ENCODE measurements around the gene CENPB. TPM values are rescaled to one million over a fixed set of nuclear protein-coding genes. Genes with fewer than 3 reads are reported as not detected.

The CENPB gene
- total RNA-seq, 6 donors from 2014 or later = 56.6 to 125 (median 89.7) TPM

GRCh38 chr20:3788685-3789155 lies 2.2 kb upstream of the CENPB start:
- H3K9me3 ChIP-seq = no peaks in the 10 kb centered on the region
- WGBS, 2 donors = 51 to 61% methylated on average over 4 of the region's 4 CpGs
- no peak for TF ChIP-seq EP300 (IDR thresholded peaks at IDR 0.05)
- TF ChIP-seq CTCF (IDR thresholded peaks at IDR 0.05) = no peak
- TF ChIP-seq POLR2A (IDR thresholded peaks at IDR 0.05) = no peak
- TF ChIP-seq POLR2AphosphoS5 (IDR thresholded peaks at IDR 0.05) = no peak
- no peak for DNase-seq
- peak overlapping the region in 1 of 4 donors; percentile 23 for H3K27ac ChIP-seq
- peaks cover 27 to 39% (median 31%) of the 10 kb centered on the region in 4 donors for H3K4me1 ChIP-seq
- H3K36me3 ChIP-seq = peaks cover 0 to 10% (median 0%) of the 10 kb centered on the region in 4 donors
- no peak for ATAC-seq (ENCODE audit: low FRiP score in 2 of 2)
- no peak overlapping the region for H3K4me3 ChIP-seq
- no peaks in the 10 kb centered on the region for H3K27me3 ChIP-seq

DNA sequence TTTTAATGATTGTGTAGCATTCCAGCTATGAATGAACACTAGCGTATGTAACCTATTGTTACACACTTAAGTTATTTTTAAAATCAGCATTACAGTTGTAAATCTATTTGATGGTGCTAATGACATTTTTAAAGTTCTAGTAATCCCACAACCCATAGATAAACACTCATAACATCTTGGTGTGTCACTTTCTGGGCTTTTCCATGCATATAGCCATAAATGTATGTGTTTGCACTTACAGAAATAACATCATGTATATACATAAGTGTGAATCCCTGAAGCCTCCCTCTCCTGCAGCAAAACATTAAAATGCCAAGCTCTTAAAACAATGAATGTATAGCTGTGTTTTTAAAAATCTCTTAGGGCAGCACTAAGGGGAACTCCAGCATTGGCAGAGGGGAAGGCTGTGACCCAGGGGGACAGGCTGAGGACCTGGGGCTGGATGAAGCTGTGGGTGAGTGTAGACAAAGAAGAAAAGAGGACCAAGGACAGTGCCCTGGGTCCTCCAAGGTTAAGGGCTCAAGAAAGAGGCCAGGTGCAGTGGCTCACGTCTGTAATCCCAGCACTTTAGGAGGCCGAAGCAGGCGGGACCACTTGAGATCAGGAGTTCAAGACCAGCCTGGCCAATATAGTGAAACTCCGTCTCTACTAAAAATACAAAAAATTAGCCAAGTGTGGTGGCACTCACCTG lies 929 bp upstream of the CENPB start:
- no peak for TF ChIP-seq CTCF (IDR thresholded peaks at IDR 0.05)
- no peak for TF ChIP-seq POLR2AphosphoS5 (IDR thresholded peaks at IDR 0.05)
- TF ChIP-seq POLR2A (IDR thresholded peaks at IDR 0.05) = no peak
- no peak for DNase-seq
- WGBS, 2 donors = 63 to 76% methylated on average over 5 of the region's 5 CpGs
- peak overlapping the region in 3 of 4 donors; percentile 38 to 68 (median 67) for H3K4me3 ChIP-seq
- no peak for ATAC-seq (ENCODE audit: low FRiP score in 2 of 2)
- H3K27me3 ChIP-seq = no peaks in the 10 kb centered on the region
- H3K36me3 ChIP-seq = peaks cover 0 to 18% (median 0%) of the 10 kb centered on the region in 4 donors
- H3K9me3 ChIP-seq = no peaks in the 10 kb centered on the region
- H3K27ac ChIP-seq = peak overlapping the region in 2 of 4 donors; percentile 50 to 59
- H3K4me1 ChIP-seq = peaks cover 40 to 50% (median 42%) of the 10 kb centered on the region in 4 donors

DNA sequence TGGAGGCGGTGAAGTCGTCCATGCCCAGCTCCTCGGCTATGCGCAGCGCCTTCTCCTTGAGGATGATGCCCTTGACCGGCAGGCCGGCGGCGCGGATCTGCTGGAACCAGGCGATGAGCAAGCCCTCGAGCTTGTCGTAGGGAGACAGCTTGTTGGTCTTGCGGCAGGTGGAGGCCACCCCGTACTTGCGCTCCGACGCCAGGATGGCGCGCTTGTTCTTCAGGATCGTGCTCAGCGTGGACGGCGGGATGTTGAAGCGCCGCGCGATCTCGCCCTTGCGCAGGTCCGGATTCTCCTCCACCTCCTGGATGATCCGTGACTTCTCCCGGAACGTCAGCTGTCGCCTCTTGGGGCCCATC lies 435 bp downstream of the CENPB start:
- peak overlapping the region; percentile 84 to 88 (median 87) for H3K27ac ChIP-seq
- peaks cover 0 to 18% (median 0%) of the 10 kb centered on the region in 4 donors for H3K36me3 ChIP-seq
- H3K9me3 ChIP-seq = no peaks in the 10 kb centered on the region
- 0% methylated on average over 6 of the region's 35 CpGs; no CpG with 5 or more reads in 1 of the 2 donors for WGBS, 2 donors
- DNase-seq = no peak
- peaks cover 44 to 57% (median 51%) of the 10 kb centered on the region in 4 donors for H3K4me1 ChIP-seq
- no peak for TF ChIP-seq POLR2AphosphoS5 (IDR thresholded peaks at IDR 0.05)
- no peak for TF ChIP-seq POLR2A (IDR thresholded peaks at IDR 0.05)
- TF ChIP-seq EP300 (IDR thresholded peaks at IDR 0.05) = no peak
- no peak for TF ChIP-seq CTCF (IDR thresholded peaks at IDR 0.05)
- H3K4me3 ChIP-seq = peak overlapping the region; percentile 18 to 80 (median 68)
- H3K27me3 ChIP-seq = no peaks in the 10 kb centered on the region
- ATAC-seq (ENCODE audit: low FRiP score in 2 of 2) = peak in 1 of 2 donors; percentile 31

DNA sequence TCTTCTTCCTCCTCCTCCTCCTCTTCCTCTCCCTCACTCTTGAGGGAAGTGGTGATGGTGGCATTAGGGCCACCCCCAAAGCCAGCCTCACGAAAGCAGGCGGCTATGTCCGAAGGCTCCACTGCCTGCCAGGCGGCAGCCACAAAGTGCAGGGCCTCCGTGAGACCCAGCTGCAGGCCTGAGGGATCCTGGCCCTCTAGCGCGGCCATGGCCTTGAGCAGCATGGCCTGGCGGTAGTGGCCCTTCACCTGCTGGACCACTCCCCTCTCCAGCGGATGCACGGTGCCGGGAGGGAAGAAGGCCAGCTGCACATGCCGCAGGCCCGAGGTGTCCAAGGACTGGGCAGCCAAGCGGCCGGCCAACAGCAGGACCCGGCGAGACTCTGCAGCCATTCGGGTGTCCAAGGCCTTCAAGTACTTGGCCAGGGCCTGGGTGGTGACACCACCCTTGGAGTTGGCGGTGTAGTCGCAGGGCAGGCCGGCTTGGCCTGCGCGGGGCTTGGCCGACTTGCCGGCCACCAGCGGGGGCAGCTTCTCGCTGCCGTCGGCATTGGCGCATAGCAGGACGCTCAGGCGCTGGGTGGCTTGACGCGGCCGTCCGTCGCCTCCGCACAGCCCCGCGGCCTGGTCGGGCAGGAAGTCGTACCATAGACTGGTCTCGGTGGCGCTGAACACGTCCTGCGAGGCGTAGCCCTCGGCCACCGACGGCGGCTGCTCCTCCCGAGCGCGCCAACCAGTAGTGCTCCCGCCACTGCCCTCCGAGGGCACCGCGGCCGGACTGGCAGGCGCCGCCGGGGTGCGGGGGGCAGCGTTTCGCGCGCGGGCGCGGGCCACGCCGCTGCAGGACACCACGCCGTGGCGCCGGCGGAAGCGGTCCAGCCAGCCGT lies 1.1 kb downstream of the CENPB start:
- TF ChIP-seq EP300 (IDR thresholded peaks at IDR 0.05) (no peak), POLR2AphosphoS5 (IDR thresholded peaks at IDR 0.05) (no peak), CTCF (IDR thresholded peaks at IDR 0.05) (peak in 3 of 6 experiments; percentile 17 to 20 (median 19)), POLR2A (IDR thresholded peaks at IDR 0.05) (peak in 1 of 4 donors; percentile 17)
- peak in 1 of 2 donors; percentile 90 for DNase-seq

More for the DNA sequence above, 1.1 kb downstream of the CENPB start:
- Histone ChIP-seq H3K27ac (peak overlapping the region; percentile 84 to 88 (median 87)), H3K9me3 (no peaks in the 10 kb centered on the region), H3K4me1 (peaks cover 49 to 63% (median 56%) of the 10 kb centered on the region in 4 donors), H3K36me3 (peaks cover 0 to 18% (median 0%) of the 10 kb centered on the region in 4 donors), H3K27me3 (no peaks in the 10 kb centered on the region), H3K4me3 (peak overlapping the region; percentile 18 to 80 (median 68))
- 64 to 65% methylated on average over 24 to 30 of the region's 79 CpGs for WGBS, 2 donors
- ATAC-seq (ENCODE audit: low FRiP score in 2 of 2) = peak in 1 of 2 donors; percentile 3
